GM21529 (cell line): ENCODE measurements around the gene CD8A.
"Not testable (repeated sequence)": the region's sequence is repeated elsewhere in the genome, so short reads cannot be mapped to it uniquely, and the experiment has no call there.

Experiments
- ATAC-seq: cut with Tn5 transposase; IDR thresholded peaks from one replicate; pipeline ENCODE4 v1.9.1; 2021; ENCODE audit not compliant: unreplicated experiment

The CD8A gene

GRCh38 chr2:86790676-86791572 lies at the start of gene CD8A:
TSS of gene CD8A (minus strand) at chr2:86790913. CDS start at chr2:86790825, 88 bp downstream.
- ATAC-seq = no peak

GRCh38 chr2:86839871-86840548 lies 49.3 kb upstream of the CD8A start:
- not testable (repeated sequence) for ATAC-seq

- ATAC-seq = not testable (repeated sequence)
These were observed 48.7 kb upstream of the CD8A start for GRCh38 chr2:86839455-86839854.

- ATAC-seq = not testable (repeated sequence)
These were observed 47.0 kb upstream of the CD8A start for GRCh38 chr2:86837714-86838113.

GRCh38 chr2:86836915-86837695 lies 46.4 kb upstream of the CD8A start:
- ATAC-seq = not testable (repeated sequence)

- ATAC-seq = not testable (repeated sequence)
These were observed 44.8 kb upstream of the CD8A start for GRCh38 chr2:86835548-86835889.

- no peak for ATAC-seq
These were observed 42.6 kb upstream of the CD8A start for GRCh38 chr2:86833315-86833714.

- no peak for ATAC-seq
These were observed 41.8 kb upstream of the CD8A start for GRCh38 chr2:86832334-86833096.

- ATAC-seq = no peak
These were observed 40.8 kb upstream of the CD8A start for GRCh38 chr2:86831537-86831936.

GRCh38 chr2:86826951-86827350 lies 36.2 kb upstream of the CD8A start:
- no peak for ATAC-seq

- no peak for ATAC-seq
These were observed 35.1 kb upstream of the CD8A start for GRCh38 chr2:86825693-86826381.

- ATAC-seq = no peak
These were observed 34.5 kb upstream of the CD8A start for GRCh38 chr2:86825036-86825692.

- no peak for ATAC-seq
These were observed 32.1 kb upstream of the CD8A start for GRCh38 chr2:86822668-86823345.

GRCh38 chr2:86821842-86822241 lies 31.1 kb upstream of the CD8A start:
- ATAC-seq = no peak

- no peak for ATAC-seq
These were observed 30.6 kb upstream of the CD8A start for GRCh38 chr2:86821306-86821705.

- ATAC-seq = no peak
These were observed 28.2 kb upstream of the CD8A start for GRCh38 chr2:86818957-86819356.

GRCh38 chr2:86818114-86818801 lies 27.5 kb upstream of the CD8A start:
- ATAC-seq = no peak

- no peak for ATAC-seq
These were observed 24.9 kb upstream of the CD8A start for GRCh38 chr2:86815611-86816010.
